ENCODE measurements around the gene UGT2B7. TPM values are rescaled to one million over a fixed set of nuclear protein-coding genes. Genes with fewer than 3 reads are reported as not detected.
A peak's percentile ranks its signal among the peaks of the same experiment; 100 is the strongest.

The UGT2B7 gene
- total and polyA plus RNA-seq, 8 donors, result 0.47 to 46.5 (median 19.8) TPM

DNA sequence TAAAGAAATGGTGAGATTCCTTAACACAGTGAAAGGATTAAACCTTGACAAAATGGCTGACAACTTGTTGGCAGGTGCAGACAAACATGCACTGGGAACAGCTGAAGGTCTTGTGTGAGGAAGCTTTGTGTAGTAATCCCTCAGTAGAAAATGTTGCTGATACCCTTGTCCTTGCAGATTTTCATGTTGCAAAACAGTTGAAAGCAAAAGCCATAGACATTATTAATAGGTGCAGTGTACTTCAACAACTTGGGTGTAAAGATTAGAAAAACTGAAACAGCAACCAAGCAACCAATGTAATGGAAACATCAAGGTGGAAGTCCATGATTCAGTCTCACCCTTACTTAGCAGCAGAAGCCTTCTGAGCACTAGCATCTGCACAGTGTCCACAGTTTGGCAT, 29.8 kb downstream of the UGT2B7 start:
- intact Hi-C loops (cut with DNase I), result no loop called here
- DNase-seq, result no peak
- TF ChIP-seq, protein P1, sequence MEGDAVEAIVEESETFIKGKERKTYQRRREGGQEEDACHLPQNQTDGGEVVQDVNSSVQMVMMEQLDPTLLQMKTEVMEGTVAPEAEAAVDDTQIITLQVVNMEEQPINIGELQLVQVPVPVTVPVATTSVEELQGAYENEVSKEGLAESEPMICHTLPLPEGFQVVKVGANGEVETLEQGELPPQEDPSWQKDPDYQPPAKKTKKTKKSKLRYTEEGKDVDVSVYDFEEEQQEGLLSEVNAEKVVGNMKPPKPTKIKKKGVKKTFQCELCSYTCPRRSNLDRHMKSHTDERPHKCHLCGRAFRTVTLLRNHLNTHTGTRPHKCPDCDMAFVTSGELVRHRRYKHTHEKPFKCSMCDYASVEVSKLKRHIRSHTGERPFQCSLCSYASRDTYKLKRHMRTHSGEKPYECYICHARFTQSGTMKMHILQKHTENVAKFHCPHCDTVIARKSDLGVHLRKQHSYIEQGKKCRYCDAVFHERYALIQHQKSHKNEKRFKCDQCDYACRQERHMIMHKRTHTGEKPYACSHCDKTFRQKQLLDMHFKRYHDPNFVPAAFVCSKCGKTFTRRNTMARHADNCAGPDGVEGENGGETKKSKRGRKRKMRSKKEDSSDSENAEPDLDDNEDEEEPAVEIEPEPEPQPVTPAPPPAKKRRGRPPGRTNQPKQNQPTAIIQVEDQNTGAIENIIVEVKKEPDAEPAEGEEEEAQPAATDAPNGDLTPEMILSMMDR (IDR thresholded peaks at IDR 0.05), result no peak

GRCh38 chr4:69133993-69134392, 37.7 kb downstream of the UGT2B7 start:
- Histone ChIP-seq H3K36me3 (no peaks in the 10 kb centered on the region), H3K4me3 (no peak overlapping the region), H3K27me3 (no peaks in the 10 kb centered on the region), H3K9me3 (no peaks in the 10 kb centered on the region), H3K27ac (no peak overlapping the region), H3K4me1 (no peaks in the 10 kb centered on the region)
- DNase-seq, result no peak
- intact Hi-C loops (cut with DNase I), result no loop called here
- ATAC-seq, result no peak
- TF ChIP-seq, protein P1 (IDR thresholded peaks at IDR 0.05), result no peak

More for the DNA sequence above, 29.8 kb downstream of the UGT2B7 start:
- no peaks in the 10 kb centered on the region for H3K9me3 ChIP-seq
- H3K27ac ChIP-seq, result no peak overlapping the region
- H3K36me3 ChIP-seq, result no peaks in the 10 kb centered on the region
- H3K4me1 ChIP-seq, result no peaks in the 10 kb centered on the region
- H3K27me3 ChIP-seq, result no peaks in the 10 kb centered on the region
- no peak overlapping the region for H3K4me3 ChIP-seq
- ATAC-seq, result no peak

- no peak overlapping the region for H3K27ac ChIP-seq
- H3K4me3 ChIP-seq, result no peak overlapping the region
- no peaks in the 10 kb centered on the region for H3K4me1 ChIP-seq
- TF ChIP-seq, protein P1 (IDR thresholded peaks at IDR 0.05), result no peak
- DNase-seq (no peak), ATAC-seq (no peak)
- no peaks in the 10 kb centered on the region for H3K9me3 ChIP-seq
- no peaks in the 10 kb centered on the region for H3K36me3 ChIP-seq
- intact Hi-C loops (cut with DNase I), result no loop called here
- H3K27me3 ChIP-seq, result no peaks in the 10 kb centered on the region
Observed at GRCh38 chr4:69134471-69134870, 38.2 kb downstream of the UGT2B7 start.

- H3K27ac ChIP-seq, result no peak overlapping the region
- H3K36me3 ChIP-seq, result no peaks in the 10 kb centered on the region
- no peak overlapping the region for H3K4me3 ChIP-seq
- H3K9me3 ChIP-seq, result no peaks in the 10 kb centered on the region
- intact Hi-C loops (cut with DNase I), result no loop called here
- ATAC-seq (no peak), DNase-seq (no peak)
- H3K27me3 ChIP-seq, result no peaks in the 10 kb centered on the region
- no peaks in the 10 kb centered on the region for H3K4me1 ChIP-seq
- TF ChIP-seq, protein P1 (IDR thresholded peaks at IDR 0.05), result no peak
Observed at GRCh38 chr4:69141320-69141719, 45.0 kb downstream of the UGT2B7 start.

- no peak for DNase-seq
- ATAC-seq, result peak; percentile 39
- Histone ChIP-seq H3K4me1 (no peaks in the 10 kb centered on the region), H3K36me3 (no peaks in the 10 kb centered on the region), H3K9me3 (no peaks in the 10 kb centered on the region), H3K27me3 (no peaks in the 10 kb centered on the region), H3K27ac (no peak overlapping the region), H3K4me3 (no peak overlapping the region)
- TF ChIP-seq, protein P1 (IDR thresholded peaks at IDR 0.05), result no peak
- intact Hi-C loops (cut with DNase I), result no loop called here
Observed at GRCh38 chr4:69147334-69147733, 51.1 kb downstream of the UGT2B7 start.

All from left lung (tissue), 10 donors.